ENCODE results near the gene ARMC12.

Gene ARMC12

GRCh38 chr6:35797837-35798526, 61.1 kb downstream of the ARMC12 start:
- Mint-ChIP-seq H3K4me1 (ENCODE audit: low read depth in 2 of 2) (no peaks in the 10 kb centered on the region), H3K27me3 (peaks cover 10 to 34% of the 10 kb centered on the region in 2 donors), H3K27ac (no peak overlapping the region), H3K4me3 (no peak overlapping the region), H3K9me3 (no peaks in the 10 kb centered on the region), H3K36me3 (ENCODE audit: insufficient read depth) (no peaks in the 10 kb centered on the region)
- ATAC-seq (replicated peaks) (no peak), DNase-seq (no peak)
